NCI-H146 treated with DMSO at 0.1 percent for 48 hours (cell line): ENCODE measurements around the gene TNNC1.

ENCODE experiments used
- DNase-seq: peaks from one replicate; lab custom pipeline; 2025; ENCODE audit not compliant: unreplicated experiment; lab: John Stamatoyannopoulos, UW

The TNNC1 gene

GRCh38 chr3:52458770-52459545 lies 5.1 kb upstream of the TNNC1 start:
- no peak for DNase-seq

GRCh38 chr3:52458031-52458760 lies 4.4 kb upstream of the TNNC1 start:
- DNase-seq: no peak

- no peak for DNase-seq
Observed at GRCh38 chr3:52456800-52457183, 3.0 kb upstream of the TNNC1 start.

- DNase-seq: no peak
Observed at GRCh38 chr3:52456169-52456799, 2.4 kb upstream of the TNNC1 start.

DNA sequence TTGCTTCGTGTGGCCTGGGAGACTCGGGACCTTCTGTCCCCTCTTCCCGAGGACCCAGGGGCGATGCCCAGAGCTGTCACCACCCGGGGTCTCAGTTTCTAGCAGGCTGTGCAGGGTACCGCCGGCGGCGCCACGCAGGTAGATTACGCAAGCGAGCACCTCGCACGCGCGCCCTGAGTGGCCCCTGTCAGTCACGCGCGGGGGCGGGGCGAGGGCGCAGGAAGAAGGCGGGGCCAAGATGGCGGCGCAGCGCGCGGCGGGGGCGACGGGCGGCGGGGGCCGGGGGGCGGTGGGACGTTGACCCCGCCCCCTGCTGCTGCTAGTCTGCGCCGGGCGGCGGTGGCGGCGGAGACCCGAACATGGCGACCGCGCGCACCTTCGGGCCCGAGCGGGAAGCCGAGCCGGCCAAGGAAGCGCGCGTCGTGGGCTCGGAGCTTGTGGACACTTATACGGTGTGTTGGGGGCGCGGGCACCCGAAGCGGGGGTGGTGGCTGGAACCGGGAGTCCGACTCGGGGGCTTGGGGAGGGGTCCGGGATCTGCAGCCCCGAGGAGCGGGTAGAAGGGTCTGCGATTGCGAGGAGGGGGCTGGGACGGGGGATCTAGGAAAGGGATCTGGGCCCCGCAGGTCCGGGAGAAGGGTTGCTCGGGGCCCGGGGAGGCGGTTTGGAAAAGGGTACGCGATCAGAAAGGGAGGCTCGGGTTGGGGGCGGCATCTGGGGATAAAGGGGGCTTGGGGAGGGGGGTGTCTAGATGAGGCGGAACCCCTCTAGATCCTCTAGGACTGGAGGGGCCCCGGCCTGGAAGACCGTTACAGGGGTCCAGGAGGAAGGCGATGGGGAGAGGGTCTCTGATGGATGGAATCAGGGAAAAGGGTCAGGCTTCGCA lies 1.7 kb upstream of the TNNC1 start, which contains the start of gene NISCH:
NISCH (plus strand) TSS at position 322 of the 886 bp plus-strand sequence; CDS start at position 360, 38 bp downstream.
- peak; percentile 64 for DNase-seq

GRCh38 chr3:52454938-52455282 lies 1.1 kb upstream of the TNNC1 start:
- no peak for DNase-seq

DNA sequence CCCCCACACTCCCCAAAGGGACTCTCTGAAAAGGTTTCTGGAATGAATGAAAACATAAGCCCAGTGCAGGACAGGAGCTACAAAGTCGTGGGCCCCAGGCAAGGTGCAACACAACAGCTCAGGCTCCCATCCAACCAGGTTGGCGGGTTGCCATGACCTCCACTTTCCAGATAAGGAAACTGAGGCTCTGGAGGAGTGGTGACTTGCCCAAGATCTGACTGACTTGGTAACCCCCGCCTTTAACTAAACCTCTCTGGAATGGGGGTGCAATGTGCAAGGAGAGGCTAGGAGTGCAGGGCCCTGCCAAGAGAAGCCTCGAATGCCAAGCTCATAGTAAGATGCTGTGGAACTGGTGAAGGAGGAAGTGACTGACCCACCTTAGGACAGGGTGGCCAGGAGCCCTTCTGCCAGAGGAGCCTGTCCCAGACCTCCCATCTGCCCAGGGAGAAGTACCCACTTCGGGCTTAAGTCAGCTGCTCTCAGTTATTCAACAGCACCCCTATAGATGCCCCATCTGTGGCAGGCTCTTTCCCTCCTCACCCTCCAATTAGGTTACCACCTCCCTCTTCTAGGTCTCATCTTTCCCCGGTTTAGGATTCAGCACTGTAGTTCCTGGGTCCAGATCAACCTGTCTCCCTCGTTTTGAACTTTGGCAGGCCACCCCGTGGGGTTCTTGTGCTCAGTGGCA lies 553 bp upstream of the TNNC1 start:
- DNase-seq: no peak

GRCh38 chr3:52452570-52453221 lies 1.1 kb downstream of the TNNC1 start:
- no peak for DNase-seq

DNA sequence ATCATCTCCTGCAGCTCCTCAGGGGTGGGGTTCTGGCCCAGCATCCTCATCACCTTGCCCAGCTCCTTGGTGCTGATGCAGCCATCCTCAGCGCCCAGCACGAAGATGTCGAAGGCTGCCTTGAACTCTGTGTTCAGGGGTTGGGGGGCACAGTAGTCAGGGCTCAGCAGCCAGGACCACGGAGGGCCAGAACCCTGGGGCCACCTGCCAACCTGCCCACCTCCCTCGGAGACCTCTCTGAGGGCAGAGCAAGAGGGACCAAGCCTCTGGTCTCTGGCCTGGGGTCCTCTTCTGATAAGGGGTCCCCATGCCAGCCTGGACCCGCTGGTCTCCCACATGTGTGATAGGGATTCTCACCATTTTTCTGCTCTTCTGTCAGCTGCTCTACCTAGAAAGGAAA lies 1.7 kb downstream of the TNNC1 start:
- DNase-seq: no peak

- DNase-seq: no peak
Observed at GRCh38 chr3:52451237-52452083, 2.4 kb downstream of the TNNC1 start.

DNA sequence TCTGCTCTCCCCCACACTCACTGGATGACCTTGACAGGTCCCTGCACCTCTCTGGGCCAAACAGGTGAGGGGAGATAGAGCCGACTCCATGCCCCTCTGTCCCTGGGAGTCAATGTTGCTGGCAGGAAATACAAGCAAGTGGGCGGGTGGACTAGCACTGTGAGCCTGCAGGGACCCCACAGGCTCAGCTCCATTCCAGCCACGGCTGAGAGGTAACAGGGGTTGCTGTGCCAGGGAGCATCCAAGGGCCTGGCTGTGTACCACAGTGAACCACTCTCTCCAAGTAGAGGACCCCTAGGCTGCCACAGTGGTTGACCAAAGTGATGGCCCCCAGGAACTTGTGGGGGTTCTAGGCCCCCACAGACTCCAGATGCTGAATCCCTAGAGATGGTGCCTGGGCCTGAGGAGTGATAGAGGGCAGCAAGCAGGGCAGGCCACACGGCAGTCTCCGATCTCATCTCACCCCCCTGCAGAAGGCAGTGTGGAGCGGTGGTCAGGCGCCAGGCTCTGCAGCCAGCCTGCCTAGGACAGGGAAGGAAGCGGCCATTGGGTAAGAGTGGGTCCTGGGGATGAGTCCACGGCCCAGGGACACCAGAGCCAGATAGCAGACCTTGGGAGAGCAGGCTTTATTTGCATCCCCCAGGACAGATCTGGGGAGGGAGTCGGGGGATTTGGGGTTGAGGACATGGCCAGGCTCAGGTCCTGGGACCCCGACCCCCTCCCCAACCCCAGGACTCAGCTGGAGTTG lies 3.2 kb downstream of the TNNC1 start:
- DNase-seq: no peak

DNA sequence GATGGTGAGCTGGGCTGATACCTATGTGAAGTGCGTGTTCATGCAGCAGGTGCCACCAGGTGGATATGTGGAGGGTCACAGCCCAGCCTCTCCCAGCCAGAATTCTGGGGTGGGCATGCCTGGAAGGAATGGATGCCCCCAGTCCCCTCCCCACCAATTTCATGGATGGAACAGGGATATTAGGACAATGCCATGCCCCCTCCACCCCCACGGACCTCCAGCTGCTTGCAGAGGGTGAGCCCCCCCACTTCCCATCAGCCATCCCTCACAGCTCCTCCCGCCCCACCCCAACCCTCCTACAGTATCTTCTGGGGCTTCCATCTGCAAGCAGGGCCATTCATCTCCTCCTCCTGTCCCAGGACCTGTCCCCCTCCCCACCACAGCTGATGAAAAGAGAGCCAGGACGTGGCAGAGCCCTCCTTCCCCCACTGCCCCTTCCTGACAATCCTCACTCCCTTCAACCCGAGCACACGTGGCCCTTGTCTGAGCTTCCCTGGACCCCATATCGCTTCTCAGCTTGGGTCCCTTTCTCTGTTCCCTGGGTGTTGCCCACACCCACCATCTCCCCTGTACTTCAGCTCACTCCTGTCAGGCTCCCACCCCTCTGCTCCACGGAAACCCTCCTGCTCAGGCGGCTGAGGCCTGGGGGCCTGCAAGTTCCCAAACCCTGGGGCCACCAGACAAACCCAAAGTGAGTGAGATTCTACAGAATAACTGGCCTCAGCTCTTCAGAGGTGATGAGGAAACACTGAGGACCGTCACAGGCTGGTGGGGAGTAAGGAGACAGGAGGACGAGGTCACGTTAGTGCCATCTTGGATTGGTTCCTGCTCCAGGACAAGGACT lies 6.1 kb downstream of the TNNC1 start:
- no peak for DNase-seq

DNA sequence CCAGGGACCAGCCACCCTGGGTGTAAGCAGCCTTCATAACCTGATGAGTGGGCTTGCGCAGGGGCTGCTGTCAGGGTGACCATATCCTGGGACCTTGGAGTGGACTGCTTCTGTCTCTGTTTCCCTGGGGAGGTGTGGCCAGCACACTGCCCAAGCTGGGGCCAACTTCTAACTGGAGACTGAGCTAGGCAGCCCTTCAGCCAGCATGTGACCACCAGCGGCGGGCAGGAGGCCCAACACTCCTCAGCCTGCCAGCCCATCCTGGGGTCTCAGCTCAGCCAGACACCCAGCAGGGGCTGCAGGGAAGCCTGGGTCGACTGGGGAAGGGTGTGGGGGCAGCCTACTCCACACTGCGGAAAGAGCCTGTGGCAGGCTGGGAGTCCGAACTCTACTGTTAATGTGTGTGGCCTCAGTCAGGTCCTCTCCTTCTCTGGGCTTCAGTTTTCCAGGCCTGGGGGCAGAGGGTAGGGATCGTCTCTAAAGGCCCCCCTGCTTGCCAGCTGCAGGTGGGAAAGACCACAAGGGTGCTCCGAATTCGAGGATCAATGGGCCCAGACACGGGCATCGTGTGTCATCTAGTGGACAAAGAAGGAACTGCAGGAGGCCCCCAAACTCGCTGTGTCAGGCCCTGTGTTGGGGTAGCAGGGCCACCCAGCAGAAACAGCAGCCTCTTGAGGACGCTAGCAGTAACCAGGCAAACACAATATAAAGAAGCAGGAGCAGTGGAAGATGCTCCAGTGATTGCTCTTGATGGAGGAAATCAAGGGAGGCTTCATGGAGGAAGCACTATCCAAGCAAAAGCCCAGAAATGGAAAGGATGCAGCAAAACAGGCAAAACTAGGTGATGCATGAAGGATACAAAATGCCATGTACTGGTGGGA lies 7.0 kb downstream of the TNNC1 start:
- no peak for DNase-seq

GRCh38 chr3:52446042-52446441 lies 7.8 kb downstream of the TNNC1 start:
- DNase-seq: no peak

DNA sequence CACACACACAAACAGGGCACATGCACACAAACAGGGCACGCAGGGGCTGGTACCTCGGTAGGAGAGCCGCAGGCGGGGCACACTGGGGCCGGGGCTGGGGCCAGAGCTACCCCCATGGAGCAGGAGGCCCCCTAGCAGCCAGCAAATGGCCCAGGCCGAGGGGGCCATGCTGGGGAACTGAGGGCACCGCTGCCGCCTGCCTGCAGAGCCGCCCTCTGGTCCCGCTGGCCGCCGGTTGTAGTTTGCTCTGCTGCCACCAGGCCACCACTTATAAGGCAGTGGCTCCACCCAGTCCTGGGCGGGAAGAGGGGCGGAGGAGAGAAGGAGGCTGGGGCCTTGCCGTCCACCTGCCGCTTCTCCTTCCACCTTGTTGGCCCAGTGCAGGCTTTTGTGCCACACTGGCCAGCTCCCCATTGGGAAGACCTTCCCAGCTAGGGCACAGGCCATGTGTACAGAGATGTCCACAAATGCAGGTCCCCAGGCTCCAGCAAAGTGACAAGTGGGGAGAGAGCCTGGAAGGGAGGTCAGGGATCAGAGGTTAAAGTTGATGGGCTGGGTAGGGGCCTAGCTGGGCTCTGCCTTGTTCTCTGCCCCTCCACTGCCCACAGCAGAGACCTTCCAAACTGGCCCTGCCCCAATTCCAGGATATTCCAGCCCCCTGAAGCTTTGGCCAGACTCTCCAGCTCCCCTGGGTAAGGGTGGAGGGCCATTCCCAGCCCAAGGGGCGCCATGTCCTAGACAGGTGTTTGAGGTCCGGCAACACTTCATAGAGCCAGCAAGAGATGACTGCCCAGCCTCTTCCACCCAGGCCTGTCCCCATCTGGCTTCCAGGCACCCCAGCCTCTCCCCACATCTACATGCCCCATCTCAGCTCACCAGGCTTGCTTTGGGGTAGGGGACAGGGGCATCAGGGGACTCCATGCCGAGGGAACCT lies 8.7 kb downstream of the TNNC1 start, which contains the start of gene SEMA3G:
SEMA3G (minus strand) TSS at position 244 of the 934 bp plus-strand sequence; CDS start at position 168, 76 bp downstream.
- peak; percentile 36 for DNase-seq
